MM.1S (cell line): ENCODE data around the gene ZC3H12A.

Source experiments
- DNase-seq: peaks from one replicate; pipeline ENCODE4 v3.0.0-alpha.2; 2015
- H2AFZ ChIP-seq: fragments of 300-600 bp; sonication (generic); 2 replicates; pipeline ENCODE4 v1.6.0; 2016; ENCODE audit warnings: antibody characterized with exemption, low read length
- H3F3A ChIP-seq: fragments of 300-600 bp; sonication (generic); 2 replicates; pipeline ENCODE4 v1.6.1; 2016; ENCODE audit warnings: mild to moderate bottlenecking, antibody characterized with exemption, low read length, moderate library complexity, mixed read lengths; ENCODE audit not compliant: insufficient read depth
- H3K27ac ChIP-seq: fragments of 300-600 bp; sonication (generic); 2 replicates; pipeline ENCODE4 v1.5.1; 2016; ENCODE audit warnings: mild to moderate bottlenecking, low read length
- H3K27me3 ChIP-seq: fragments of 300-600 bp; sonication (generic); replicated peaks from 2 replicates; pipeline ENCODE4 v1.6.0; 2016; ENCODE audit warnings: low read length; ENCODE audit not compliant: insufficient read depth
- H3K36me3 ChIP-seq: fragments of 300-600 bp; sonication (generic); replicated peaks from 2 replicates; pipeline ENCODE4 v1.6.1; 2016; ENCODE audit warnings: mild to moderate bottlenecking, low read length, mixed read lengths; ENCODE audit not compliant: insufficient read depth
- H3K4me1 ChIP-seq: fragments of 300-600 bp; sonication (generic); 2 replicates; pipeline ENCODE4 v1.6.1; 2016; ENCODE audit warnings: low read length, mixed read lengths
- H3K4me2 ChIP-seq: fragments of 300-600 bp; sonication (generic); 2 replicates; pipeline ENCODE4 v1.6.0; 2016; ENCODE audit warnings: low read depth, low read length
- H3K4me3 ChIP-seq: fragments of 300-600 bp; sonication (generic); 2 replicates; pipeline ENCODE4 v1.5.1; 2016; ENCODE audit warnings: low read length, mixed read lengths
- H3K79me2 ChIP-seq: fragments of 300-600 bp; sonication (generic); 2 replicates; pipeline ENCODE4 v1.6.1; 2016; ENCODE audit warnings: mixed run types, low read length, mixed read lengths
- H3K9ac ChIP-seq: fragments of 300-600 bp; sonication (generic); 2 replicates; pipeline ENCODE4 v1.6.1; 2016; ENCODE audit warnings: low read length, mixed read lengths
- H3K9me2 ChIP-seq: fragments of 300-600 bp; sonication (generic); replicated peaks from 2 replicates; pipeline ENCODE4 v1.6.1; 2016; ENCODE audit warnings: mild to moderate bottlenecking, low read length, mixed read lengths; ENCODE audit not compliant: insufficient read depth
- H3K9me3 ChIP-seq: fragments of 300-600 bp; sonication (generic); replicated peaks from 2 replicates; pipeline ENCODE4 v1.6.1; 2016; ENCODE audit warnings: mild to moderate bottlenecking, low read length, mixed read lengths; ENCODE audit not compliant: insufficient read depth
- H4K20me1 ChIP-seq: fragments of 300-600 bp; sonication (generic); 2 replicates; pipeline ENCODE4 v1.6.1; 2016; ENCODE audit warnings: mild to moderate bottlenecking, low read length, moderate library complexity, mixed read lengths; ENCODE audit not compliant: insufficient read depth
- CTCF ChIP-seq: fragments of 300-600 bp; sonication (generic); IDR thresholded peaks from 2 replicates; pipeline ENCODE4 v1.5.1; 2016; ENCODE audit warnings: antibody characterized with exemption, low read length, mixed read lengths
- EZH2 ChIP-seq: fragments of 300-600 bp; sonication (generic); optimal IDR thresholded peaks from 2 replicates; pipeline ENCODE3; 2017; ENCODE audit warnings: low read depth, mild to moderate bottlenecking, antibody characterized with exemption, low read length, mixed read lengths
- EZH2phosphoT487 ChIP-seq: fragments of 300-600 bp; sonication (generic); IDR thresholded peaks from 2 replicates; pipeline ENCODE4 v1.6.1; 2018; ENCODE audit warnings: antibody characterized with exemption, low read length

Gene ZC3H12A

DNA sequence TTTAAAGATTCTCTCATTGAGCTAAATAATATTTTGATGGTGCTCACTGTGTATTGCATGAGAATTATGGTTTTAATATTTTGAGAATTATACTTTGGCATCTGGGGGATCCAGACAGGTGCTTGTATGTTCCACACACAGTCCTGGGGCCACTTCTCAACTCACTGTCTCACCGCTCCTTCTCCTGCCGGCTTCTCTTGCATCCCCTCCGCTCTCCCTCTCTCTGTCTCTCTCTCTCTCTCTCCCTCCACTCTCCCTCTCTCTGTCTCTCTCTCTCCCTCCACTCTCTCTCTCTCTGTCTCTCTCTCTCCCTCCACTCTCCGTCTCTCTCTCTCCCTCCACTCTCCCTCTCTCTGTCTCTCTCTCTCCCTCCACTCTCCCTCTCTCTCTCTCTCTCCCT is 32.2 kb upstream of the ZC3H12A start:
- H3K4me1 ChIP-seq, result no peaks in the 10 kb centered on the region
- H3K4me3 ChIP-seq, result no peak overlapping the region
- no peaks in the 10 kb centered on the region for H3K36me3 ChIP-seq
- H3K9ac ChIP-seq, result no peak overlapping the region
- H3F3A ChIP-seq, result no peaks in the 10 kb centered on the region
- no peak for DNase-seq
- no peaks in the 10 kb centered on the region for H3K9me3 ChIP-seq
- peaks cover 31% of the 10 kb centered on the region; the same call in 1 of the 2 replicates for H3K27me3 ChIP-seq
- no peak overlapping the region for H3K27ac ChIP-seq
- TF ChIP-seq CTCF (no peak), EZH2phosphoT487 (no peak), EZH2 (no peak)
- no peaks in the 10 kb centered on the region for H3K9me2 ChIP-seq
- no peaks in the 10 kb centered on the region for H3K79me2 ChIP-seq
- H2AFZ ChIP-seq, result no peak overlapping the region
- no peak overlapping the region for H3K4me2 ChIP-seq
- no peaks in the 10 kb centered on the region for H4K20me1 ChIP-seq

GRCh38 chr1:37442644-37443043 is 31.7 kb upstream of the ZC3H12A start:
- Histone ChIP-seq H3K27ac (no peak overlapping the region), H3K4me2 (no peak overlapping the region), H3K79me2 (no peaks in the 10 kb centered on the region), H3F3A (no peaks in the 10 kb centered on the region), H2AFZ (no peak overlapping the region), H3K9me2 (no peaks in the 10 kb centered on the region), H3K9me3 (no peaks in the 10 kb centered on the region), H3K9ac (no peak overlapping the region), H4K20me1 (no peaks in the 10 kb centered on the region), H3K36me3 (no peaks in the 10 kb centered on the region), H3K4me3 (no peak overlapping the region), H3K4me1 (no peaks in the 10 kb centered on the region), H3K27me3 (peaks cover 26% of the 10 kb centered on the region; the same call in 1 of the 2 replicates)
- no peak for TF ChIP-seq EZH2
- TF ChIP-seq CTCF, result no peak
- no peak for TF ChIP-seq EZH2phosphoT487
- DNase-seq, result no peak

DNA sequence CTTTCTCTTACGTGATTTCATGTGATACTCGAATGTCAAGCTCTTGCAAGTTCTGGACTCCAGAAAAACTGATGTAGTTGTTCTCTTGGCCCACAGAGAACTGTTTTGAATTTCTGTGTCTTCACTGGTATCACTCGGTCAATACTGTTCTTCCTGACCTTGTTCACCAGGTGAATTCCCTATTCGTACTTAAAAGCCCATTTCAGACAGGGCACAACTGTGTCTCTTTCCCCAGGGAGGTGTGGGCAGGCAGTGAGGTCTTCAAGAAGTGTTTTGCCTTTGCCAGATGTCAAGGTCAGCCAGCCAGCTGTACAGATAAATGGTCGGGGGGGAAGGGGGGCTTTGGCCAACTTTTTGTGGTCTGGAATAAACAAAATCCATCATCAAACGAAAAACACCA is 27.5 kb upstream of the ZC3H12A start:
- Histone ChIP-seq H3K9ac (no peak overlapping the region), H3K9me3 (no peaks in the 10 kb centered on the region), H4K20me1 (no peaks in the 10 kb centered on the region), H3K36me3 (no peaks in the 10 kb centered on the region), H3K4me3 (no peak overlapping the region), H2AFZ (no peak overlapping the region), H3K4me2 (no peak overlapping the region), H3K9me2 (no peaks in the 10 kb centered on the region), H3K4me1 (no peaks in the 10 kb centered on the region), H3K27me3 (peaks cover 23% of the 10 kb centered on the region; the same call in 1 of the 2 replicates), H3F3A (no peaks in the 10 kb centered on the region), H3K27ac (no peak overlapping the region), H3K79me2 (no peaks in the 10 kb centered on the region)
- DNase-seq, result no peak
- no peak for TF ChIP-seq EZH2phosphoT487
- no peak for TF ChIP-seq EZH2
- no peak for TF ChIP-seq CTCF
